Forelimb muscle (tissue), 1 donor: ENCODE measurements around the gene SH2B3. TPM values are rescaled to one million over a fixed set of nuclear protein-coding genes. Genes with fewer than 3 reads are reported as not detected.

ENCODE experiments used
- DNase-seq: peaks from one replicate; pipeline ENCODE4 v3.0.0-alpha.2; 2013; ENCODE audit warnings: low read depth
- polyA plus RNA-seq: library from polyadenylated mRNA; unstranded; fragments of 120-200 nt; gene quantifications from one replicate; pipeline ENCODE4 v1.2.1, GENCODE V29; 2013; ENCODE audit not compliant: insufficient read length

SH2B3 gene
- polyA plus RNA-seq, 1 donor: 12.9 TPM

DNA sequence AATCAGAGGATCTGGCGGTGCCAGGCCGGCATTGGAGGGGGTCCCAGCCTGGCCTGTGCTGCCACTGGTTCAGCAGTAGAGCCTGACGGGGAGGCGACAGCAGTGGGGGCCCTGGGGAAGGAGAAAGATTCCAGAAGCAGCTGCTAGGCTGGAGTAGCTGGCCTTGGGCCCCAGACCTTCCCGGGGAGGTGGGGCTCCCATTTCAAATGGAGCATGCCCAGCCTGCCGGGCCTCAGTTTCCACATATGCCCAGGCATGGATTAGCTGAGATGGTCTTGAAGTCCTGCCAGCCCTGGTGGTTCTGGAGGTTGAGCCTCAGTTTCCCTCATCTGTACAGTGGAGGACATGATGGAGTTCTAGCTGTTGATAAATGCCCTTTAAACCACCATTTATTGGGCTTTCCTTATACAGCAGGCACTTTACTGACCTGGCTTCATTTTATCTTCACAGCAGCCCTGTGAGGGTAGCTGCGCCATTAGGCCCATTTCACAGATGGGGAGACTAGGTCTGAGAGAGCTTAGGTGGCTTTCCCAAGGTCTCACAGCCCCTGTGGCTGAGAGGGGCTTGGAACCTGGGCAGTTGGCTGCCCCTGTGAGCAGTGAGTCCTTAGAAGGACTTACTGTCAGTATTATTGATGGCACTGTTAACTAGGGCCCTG, 21.8 kb downstream of the SH2B3 start:
- no peak for DNase-seq

DNA sequence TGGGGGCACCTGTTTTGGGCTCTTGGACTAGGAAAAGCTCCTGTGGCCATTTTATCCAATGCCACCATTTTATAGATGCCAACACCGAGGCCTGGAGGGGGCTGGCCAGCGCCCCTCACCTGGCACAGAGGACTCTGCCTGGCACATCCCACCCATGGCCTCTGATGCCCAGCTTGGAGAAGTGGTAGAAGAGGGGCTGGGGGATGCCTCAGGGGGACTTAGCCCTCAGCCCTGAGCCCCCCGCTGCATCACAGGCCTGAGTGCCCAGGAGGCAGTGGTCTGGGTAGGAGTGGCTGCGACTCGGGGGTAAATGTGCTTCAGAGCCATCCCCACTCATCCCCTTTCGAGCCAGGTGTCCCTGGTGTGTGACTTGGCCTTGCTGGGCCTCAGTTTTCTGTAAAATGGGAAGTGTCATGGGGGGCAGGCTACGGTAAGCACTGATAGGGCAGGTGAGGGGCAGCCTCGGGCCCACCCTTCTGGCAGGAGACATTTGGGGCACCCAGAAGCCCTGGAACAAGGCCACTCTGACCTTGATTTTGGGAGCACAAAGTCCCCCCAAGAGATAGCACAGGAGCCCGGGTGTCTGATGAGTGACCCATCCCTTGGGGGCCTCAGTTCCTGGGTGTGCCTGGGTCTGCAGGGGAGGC, 22.5 kb downstream of the SH2B3 start:
- DNase-seq: no peak

GRCh38 chr12:111428728-111429175, 23.0 kb downstream of the SH2B3 start:
- no peak for DNase-seq

GRCh38 chr12:111429828-111430432, 24.2 kb downstream of the SH2B3 start:
- DNase-seq: no peak

- DNase-seq: no peak
Observed at GRCh38 chr12:111430433-111431353, 25.0 kb downstream of the SH2B3 start.

GRCh38 chr12:111431772-111432171, 26.0 kb downstream of the SH2B3 start:
- DNase-seq: no peak

- no peak for DNase-seq
Observed at GRCh38 chr12:111434049-111434448, 28.3 kb downstream of the SH2B3 start.

DNA sequence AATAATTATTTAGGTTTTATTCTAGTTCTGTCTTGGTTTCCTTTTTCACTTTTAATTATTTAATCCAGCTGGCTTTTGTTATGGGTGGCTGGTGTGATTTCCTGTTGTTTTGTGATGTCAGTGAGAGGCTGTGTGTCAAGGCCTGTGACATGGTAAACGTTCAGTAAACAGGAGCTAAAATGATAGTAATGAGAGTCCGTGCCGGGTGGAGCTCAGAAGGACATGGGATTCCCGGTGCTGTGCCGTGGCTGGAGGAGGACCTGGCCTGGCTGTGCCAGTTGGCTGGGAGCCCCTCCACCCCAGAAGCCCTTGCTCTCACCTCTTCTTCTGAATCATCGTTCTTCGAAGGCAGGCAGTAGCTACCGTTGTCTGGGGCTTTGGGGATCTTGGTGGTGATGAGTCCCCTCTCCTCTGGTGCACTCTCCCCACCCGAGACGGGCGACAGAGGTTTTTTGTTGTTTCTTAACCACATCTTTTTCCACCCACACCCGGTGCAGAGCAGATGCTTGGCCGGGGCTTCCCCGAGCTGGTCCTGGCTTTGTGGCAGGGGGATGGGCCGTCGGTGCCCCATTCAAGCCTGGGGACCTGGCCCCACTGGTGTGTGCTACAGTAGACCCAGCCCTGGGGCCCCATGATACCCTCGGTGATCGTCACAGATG, 29.1 kb downstream of the SH2B3 start:
- DNase-seq: no peak

- no peak for DNase-seq
Observed at GRCh38 chr12:111435661-111436201, 30.0 kb downstream of the SH2B3 start.

DNA sequence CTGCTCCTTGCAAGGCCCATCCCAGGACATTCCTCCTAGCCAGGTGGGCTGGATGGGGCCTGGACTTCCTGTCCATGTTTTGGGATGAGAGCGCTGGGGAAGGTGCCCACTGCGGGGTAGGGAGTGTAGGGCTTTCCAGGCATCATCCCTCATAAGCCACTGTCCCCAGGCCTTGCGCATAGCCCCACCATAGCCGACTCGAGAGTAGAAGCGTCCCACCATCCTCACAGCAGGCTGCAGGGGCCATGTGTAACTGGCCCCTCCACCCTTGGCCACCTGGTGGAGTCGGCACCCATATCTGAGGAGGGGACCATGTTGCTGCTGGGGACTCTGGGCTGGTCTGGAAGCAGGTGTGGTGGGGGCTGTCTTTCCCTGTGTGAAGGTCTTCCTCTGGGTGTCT, 30.5 kb downstream of the SH2B3 start:
- DNase-seq: no peak

DNA sequence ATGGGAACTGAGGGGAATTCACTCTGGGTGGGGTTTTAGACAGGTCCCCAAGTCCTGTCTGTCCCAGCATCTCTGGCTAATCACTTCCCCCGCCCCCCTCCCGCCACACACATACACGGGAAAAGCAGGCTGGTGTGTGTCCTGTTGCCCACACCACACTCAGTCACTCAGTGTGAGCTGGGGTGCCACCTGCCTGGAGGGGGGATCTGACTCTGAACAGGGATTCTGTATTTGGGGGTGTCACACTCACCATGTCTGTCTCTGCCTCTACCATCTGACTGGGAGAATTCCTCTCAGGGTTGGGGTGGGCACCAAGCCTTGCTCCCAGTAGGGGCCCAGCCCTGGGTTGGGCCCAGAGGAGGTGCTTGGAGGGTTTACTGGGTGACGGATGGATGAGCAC, 31.1 kb downstream of the SH2B3 start:
- no peak for DNase-seq

DNA sequence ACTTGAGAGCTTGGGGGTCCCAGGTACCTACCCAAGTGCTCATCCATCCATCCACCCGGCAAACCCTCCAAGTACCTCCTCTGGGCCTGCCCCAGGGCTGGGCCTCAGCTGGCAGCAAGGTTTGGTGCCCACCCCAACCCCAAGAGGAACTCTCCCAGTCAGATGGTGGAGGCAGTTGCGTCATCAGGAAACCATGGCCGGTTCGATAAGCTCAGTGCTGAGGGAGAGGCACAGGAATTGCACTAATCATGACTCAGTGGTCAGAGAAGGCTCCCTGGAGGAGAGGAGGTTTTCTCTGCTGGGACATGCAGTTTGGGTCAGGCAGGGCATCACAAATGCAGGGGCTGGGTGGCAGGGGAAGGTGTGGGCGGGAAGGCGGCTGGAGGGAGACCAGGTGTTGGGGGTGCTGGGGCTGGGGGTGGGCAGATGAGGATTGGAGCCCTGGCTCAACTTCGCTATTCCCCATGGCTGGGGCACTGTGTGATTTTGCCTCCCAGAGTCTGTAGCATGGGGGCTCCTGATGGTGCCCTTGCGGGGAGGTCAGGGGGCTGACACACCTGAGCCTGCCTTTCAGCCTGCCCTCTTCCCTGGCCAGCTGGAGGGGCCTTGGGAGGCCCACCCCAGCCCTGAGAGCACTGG, 32.2 kb downstream of the SH2B3 start:
- no peak for DNase-seq

DNA sequence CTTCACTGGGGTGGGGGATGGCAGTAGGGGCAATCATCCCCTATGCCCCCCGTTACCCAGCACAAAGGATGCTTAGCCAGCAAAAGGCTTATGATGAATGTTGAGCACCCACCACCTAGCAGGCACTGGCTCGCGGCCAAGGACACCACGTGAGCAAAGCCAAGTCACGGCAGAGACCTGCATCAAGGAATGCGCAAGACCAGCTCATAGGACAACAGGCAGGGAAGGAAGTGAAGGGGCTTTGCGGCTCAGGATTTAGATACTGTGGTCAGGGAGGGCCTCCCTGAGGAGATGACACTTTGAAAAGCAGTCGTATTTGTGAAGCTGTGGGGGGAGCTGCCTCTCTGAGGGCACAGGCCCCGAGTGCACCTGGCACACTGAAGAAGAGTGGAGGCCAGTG, 32.8 kb downstream of the SH2B3 start:
- DNase-seq: no peak

- no peak for DNase-seq
Observed at GRCh38 chr12:111439657-111440151, 34.0 kb downstream of the SH2B3 start.

DNA sequence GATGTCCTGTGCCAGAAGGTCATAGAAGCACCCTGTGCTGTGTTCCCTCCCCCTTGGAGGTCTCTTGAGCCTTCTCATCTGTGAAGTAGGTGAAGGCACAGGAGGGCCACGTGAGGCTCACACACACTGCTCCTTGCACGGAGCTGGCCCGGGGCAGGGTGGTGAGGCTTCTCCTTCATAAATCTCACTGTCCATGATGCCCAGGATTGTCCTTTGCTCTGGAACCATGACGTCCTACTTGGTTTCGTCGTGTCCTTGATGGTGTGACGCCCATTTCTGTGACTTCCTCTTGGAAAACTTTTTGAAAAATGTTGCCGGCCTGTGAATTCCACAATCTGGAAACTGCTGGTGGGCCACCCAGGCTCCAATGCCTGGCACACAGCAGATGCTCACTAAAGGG, 34.4 kb downstream of the SH2B3 start:
- DNase-seq: no peak

DNA sequence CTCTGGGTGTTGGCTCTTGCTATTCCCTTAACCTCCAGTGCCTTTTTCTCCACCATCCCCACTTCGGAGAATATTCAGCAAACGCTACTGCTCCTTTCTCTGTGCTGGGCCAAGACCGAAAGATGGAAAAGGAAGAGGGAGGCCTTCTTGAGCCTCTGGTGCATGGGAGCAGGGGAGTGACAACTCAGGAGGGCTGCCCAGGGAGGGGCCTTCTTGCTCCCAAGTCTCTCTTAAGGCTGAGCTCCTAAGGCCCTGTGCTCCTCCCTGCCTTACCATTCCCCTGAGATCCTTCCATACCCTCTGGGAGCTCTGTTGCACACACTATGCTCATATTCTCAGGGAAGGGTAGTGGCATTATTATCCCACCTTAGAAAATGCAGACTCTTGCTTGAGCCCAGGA, 34.9 kb downstream of the SH2B3 start:
- DNase-seq: no peak

DNA sequence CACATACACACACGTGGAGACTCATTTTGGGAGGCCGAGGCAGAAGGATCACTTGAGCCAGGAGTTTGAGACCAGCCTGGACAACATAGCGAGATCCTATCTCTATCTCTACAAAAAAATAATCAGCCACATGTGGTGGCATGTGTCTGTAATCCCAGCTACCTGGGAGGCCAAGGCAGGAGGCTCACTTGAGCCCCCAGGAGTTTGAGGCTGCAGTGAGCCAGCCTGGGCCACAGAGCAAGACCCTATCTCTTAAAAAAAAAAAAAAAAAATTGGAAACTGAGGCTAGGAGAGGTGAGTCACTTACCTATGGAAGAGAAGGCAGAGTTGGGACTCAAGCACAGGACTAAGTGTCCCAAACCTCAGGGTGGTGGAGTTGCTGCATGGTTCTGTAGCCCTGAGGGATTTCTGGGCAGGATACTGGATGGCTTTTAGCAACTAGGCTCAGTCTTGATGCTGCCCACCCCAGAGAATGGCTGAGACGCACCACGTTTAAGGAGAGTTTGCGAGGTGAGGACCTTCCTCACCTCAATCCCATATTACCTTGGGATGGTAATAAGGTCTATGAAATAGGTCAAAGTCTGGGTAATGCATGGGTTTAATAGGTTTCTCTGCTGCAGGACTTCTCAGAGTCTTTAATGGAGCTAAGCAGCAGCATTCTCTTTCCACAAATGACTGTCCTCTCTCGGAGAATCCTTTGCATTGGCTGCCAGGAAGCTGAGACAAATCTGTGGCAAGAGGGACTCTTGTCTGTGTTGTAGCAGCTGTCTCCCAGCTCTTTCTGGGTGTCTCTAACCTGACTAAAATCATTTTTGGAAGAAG, 35.6 kb downstream of the SH2B3 start:
- no peak for DNase-seq

- DNase-seq: no peak
Observed at GRCh38 chr12:111442301-111443045, 36.8 kb downstream of the SH2B3 start.

DNA sequence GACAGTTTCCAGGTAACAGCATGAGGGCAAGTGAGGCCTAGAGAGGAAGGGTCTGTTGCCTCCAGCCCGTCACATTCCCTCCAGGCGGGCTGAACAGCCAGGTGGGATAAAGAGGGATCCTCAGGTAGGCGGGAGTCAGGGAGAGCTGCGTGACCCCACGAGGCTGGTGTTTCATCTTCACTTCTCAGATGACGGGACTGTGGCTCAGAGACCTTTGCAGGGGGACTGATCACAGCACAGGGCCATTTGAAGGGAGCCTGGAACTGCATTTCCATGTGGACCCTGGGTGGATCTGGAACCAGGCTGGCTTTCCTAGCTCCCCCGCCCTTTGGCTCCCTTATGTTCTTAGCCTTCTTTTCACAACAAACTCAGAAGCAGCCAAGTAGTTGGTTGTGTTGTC, 37.4 kb downstream of the SH2B3 start:
- no peak for DNase-seq
